Glutamatergic neuron (in vitro differentiated cells): Measurements from ENCODE around the gene APOBEC3C. TPM values are rescaled to one million over a fixed set of nuclear protein-coding genes. Genes with fewer than 3 reads are reported as not detected.
"Not testable (repeated sequence)": the region's sequence is repeated elsewhere in the genome, so short reads cannot be mapped to it uniquely, and the experiment has no call there.

Experiments
- DNase-seq: peaks from one replicate; pipeline ENCODE4 v3.0.0; 2022
- H3K27ac Mint-ChIP-seq: one replicate; pipeline ENCODE4 v1.8.0; 2020; ENCODE audit warnings: mild to moderate bottlenecking, mixed read lengths, inconsistent platforms; ENCODE audit not compliant: unreplicated experiment
- H3K27me3 Mint-ChIP-seq: one replicate; pipeline ENCODE4 v1.8.0; 2020; ENCODE audit warnings: mild to moderate bottlenecking, moderate library complexity, mixed read lengths, inconsistent platforms; ENCODE audit not compliant: unreplicated experiment
- H3K36me3 Mint-ChIP-seq: one replicate; pipeline ENCODE4 v1.8.0; 2020; ENCODE audit warnings: mild to moderate bottlenecking, mixed read lengths, inconsistent platforms; ENCODE audit not compliant: unreplicated experiment
- H3K4me1 Mint-ChIP-seq: one replicate; pipeline ENCODE4 v1.8.0; 2020; ENCODE audit warnings: mild to moderate bottlenecking, low read depth, mixed read lengths, inconsistent platforms; ENCODE audit not compliant: unreplicated experiment
- H3K4me3 Mint-ChIP-seq: one replicate; pipeline ENCODE4 v1.8.0; 2020; ENCODE audit warnings: mild to moderate bottlenecking, mixed read lengths, inconsistent platforms; ENCODE audit not compliant: unreplicated experiment
- H3K9me3 Mint-ChIP-seq: one replicate; pipeline ENCODE4 v1.8.0; 2020; ENCODE audit warnings: mild to moderate bottlenecking, moderate library complexity, mixed read lengths, inconsistent platforms; ENCODE audit not compliant: unreplicated experiment
- total RNA-seq: library from RNA; stranded (reverse); fragmentation: NEBNext Ultra II Directional; extraction: Animal tissue kit (Norgen Biotek cat#: 25700); gene quantifications from one replicate; pipeline ENCODE4 v1.2.1, GENCODE V29; 2021; ENCODE audit not compliant: unreplicated experiment
- TF ChIP-seq, protein P1 (sequence below): fragments of 200-600 bp; sonication (generic); IDR thresholded peaks from one replicate; pipeline ENCODE4 v1.5.0; 2021; ENCODE audit not compliant: partially characterized antibody, unreplicated experiment

Gene APOBEC3C
- total RNA-seq, 1 donor from 2014 or later = 0.71 TPM

DNA sequence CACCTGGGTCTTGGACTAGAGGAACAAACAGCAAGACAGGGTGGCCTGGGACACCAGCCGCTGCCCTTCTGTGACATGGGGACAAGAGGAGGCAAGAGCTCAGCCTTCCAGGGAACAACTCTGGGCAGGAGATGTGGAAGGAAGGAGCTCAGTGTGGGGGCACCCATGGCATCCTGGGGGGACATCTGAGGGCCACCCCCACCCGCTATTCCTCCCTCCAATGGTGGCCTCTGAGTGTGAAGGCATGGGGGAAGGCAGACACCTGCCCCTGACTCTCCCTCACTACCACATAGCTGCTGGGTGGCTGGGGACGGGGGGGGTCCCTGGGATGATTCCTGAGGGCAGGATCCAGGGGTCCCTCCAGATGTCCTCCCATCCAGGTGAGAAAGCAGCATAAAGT, 27.4 kb upstream of the APOBEC3C start:
- Mint-ChIP-seq H3K9me3 (peaks cover 2% of the 10 kb centered on the region), H3K4me1 (no peaks in the 10 kb centered on the region), H3K4me3 (no peak overlapping the region), H3K27me3 (peaks cover 2% of the 10 kb centered on the region), H3K27ac (no peak overlapping the region), H3K36me3 (peaks cover 6% of the 10 kb centered on the region)
- TF ChIP-seq, protein P1, sequence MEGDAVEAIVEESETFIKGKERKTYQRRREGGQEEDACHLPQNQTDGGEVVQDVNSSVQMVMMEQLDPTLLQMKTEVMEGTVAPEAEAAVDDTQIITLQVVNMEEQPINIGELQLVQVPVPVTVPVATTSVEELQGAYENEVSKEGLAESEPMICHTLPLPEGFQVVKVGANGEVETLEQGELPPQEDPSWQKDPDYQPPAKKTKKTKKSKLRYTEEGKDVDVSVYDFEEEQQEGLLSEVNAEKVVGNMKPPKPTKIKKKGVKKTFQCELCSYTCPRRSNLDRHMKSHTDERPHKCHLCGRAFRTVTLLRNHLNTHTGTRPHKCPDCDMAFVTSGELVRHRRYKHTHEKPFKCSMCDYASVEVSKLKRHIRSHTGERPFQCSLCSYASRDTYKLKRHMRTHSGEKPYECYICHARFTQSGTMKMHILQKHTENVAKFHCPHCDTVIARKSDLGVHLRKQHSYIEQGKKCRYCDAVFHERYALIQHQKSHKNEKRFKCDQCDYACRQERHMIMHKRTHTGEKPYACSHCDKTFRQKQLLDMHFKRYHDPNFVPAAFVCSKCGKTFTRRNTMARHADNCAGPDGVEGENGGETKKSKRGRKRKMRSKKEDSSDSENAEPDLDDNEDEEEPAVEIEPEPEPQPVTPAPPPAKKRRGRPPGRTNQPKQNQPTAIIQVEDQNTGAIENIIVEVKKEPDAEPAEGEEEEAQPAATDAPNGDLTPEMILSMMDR = no peak
- DNase-seq = no peak

DNA sequence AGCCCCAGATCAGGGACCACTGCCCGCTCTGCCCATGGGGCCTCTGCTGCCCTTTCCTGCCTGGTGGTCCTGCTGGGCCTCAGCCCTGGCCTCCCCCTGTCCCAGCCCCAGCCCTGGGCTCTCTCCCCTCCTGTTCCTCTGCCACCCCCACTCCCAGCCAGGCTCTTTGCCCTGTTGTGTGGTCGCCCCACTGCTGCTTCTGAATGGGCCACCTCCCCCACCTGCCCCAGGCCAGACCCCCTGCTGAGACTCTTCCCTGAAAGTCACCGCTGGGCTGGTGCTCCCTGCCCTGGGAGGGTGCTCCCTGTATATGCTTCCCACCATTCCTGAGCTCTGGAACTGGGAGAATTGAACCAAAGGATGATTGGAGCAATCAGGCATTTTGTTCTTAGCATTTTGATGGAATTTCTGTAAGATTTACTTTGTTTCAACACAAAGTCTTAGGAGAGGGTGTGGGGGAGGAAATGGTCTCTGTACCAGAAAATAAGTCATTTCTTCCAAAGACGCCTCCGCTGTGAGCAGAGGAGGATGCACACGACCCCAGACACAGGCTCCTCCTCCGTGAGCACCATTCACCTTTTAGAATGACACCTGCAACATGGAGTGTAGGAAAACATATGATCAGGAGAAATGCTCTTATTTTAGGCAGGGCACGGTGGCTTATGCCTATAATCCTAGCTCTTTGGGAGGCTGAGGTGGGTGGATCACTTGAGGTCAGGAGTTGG, 26.7 kb upstream of the APOBEC3C start:
- TF ChIP-seq, protein P1 = no peak
- peaks cover 6% of the 10 kb centered on the region for H3K36me3 Mint-ChIP-seq
- H3K4me3 Mint-ChIP-seq = no peak overlapping the region
- no peak overlapping the region for H3K27ac Mint-ChIP-seq
- peaks cover 2% of the 10 kb centered on the region for H3K9me3 Mint-ChIP-seq
- H3K27me3 Mint-ChIP-seq = peaks cover 2% of the 10 kb centered on the region
- no peak for DNase-seq
- H3K4me1 Mint-ChIP-seq = no peaks in the 10 kb centered on the region

DNA sequence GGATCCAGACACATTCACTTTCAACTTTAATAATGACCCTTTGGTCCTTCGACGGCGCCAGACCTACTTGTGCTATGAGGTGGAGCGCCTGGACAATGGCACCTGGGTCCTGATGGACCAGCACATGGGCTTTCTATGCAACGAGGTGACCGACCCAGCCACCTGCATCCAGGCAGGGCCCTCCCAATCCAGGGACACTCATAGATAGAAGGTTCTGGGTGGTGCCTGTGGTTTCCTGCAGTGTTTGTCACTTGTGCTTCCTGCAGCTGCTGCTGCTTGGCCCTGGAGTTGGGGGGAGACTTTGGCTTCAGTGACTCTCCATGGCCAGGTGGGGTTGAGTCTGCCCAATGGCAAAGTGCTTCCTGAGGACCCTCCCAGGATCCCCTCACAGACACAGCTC, 24.6 kb upstream of the APOBEC3C start:
- Mint-ChIP-seq H3K27ac (no peak overlapping the region), H3K36me3 (peaks cover 1% of the 10 kb centered on the region), H3K4me1 (peaks cover 3% of the 10 kb centered on the region), H3K27me3 (peaks cover 2% of the 10 kb centered on the region), H3K4me3 (no peak overlapping the region), H3K9me3 (peaks cover 5% of the 10 kb centered on the region)
- no peak for DNase-seq
- TF ChIP-seq, protein P1 = no peak

- not testable (repeated sequence) for H3K27ac Mint-ChIP-seq, H3K27me3 Mint-ChIP-seq, H3K4me1 Mint-ChIP-seq, H3K9me3 Mint-ChIP-seq, H3K36me3 Mint-ChIP-seq, H3K4me3 Mint-ChIP-seq
- DNase-seq = peak; percentile 73
Measured at GRCh38 chr22:38992871-38993371, 21.1 kb upstream of the APOBEC3C start.

GRCh38 chr22:38996105-38996504, 18.0 kb upstream of the APOBEC3C start:
- Mint-ChIP-seq H3K4me3 (no peak overlapping the region), H3K9me3 (peaks cover 4% of the 10 kb centered on the region), H3K27me3 (peaks cover 5% of the 10 kb centered on the region), H3K36me3 (peaks cover 3% of the 10 kb centered on the region), H3K4me1 (peaks cover 3% of the 10 kb centered on the region), H3K27ac (no peak overlapping the region)
- TF ChIP-seq, protein P1 = no peak
- DNase-seq = no peak
